Activated CD4-positive, alpha-beta T cell treated with anti-CD3 and anti-CD28 coated beads, Interleukin-2, Interleukin-4, amounts not matched to agents 100 ng/mL and 50 ng/mL, durations not matched to agents 16 hours and 8 hours (primary cell): ENCODE measurements around the gene PTPN2.

ENCODE experiments used
- DNase-seq: peaks from one replicate; pipeline ENCODE4 v3.0.0-alpha.2; 2020; ENCODE audit warnings: low spot score

Gene PTPN2

DNA sequence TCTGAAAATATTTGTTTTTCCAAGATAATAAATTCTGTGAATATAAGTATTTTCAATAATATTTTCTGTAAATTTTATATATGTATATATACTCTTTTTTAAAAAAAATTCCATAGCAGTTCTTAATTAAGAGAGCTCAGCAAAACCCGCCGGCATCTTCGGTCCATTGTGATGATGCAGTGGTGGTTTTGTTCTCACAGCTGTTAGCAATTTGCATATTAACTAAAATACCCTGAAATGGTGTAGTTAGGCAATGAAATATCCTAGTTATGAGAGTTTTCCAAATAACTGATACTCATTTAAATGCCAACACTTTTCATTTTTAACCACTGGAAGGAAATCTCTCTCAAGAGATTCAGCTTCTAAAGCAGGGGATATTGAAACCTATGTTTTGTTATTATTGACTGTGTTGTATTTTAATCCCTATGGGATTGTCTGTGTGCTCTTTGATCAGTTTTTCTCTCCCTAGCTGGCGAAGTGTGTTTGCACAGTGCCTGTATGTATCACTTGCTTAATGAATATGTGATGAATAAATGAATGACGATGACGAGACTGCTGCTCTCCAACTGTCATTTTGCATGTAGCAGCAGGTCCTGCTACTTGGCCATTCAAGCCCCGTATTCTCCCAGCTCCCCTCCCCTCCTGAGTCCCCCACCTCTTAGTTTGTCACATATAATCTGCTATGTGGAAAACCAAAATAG, 138.8 kb downstream of the PTPN2 start:
- no peak for DNase-seq

DNA sequence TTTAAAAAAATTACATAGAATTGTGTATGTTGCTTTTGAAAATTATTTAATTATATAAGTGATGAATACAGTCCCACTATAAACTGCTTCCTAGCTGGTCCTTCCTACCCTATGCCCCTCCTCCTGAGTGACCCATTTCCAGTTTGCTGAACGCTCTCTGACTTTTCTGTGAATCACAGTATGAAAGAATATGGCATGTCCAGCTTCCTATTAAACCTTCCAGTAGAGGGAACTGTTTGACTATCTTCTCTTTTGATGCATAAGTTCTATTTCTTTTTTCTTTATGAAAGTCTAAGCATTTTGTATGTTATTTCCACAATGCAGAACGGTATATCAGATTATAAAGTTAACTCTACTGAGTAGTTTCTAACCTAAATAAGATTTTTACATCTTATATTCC, 139.9 kb downstream of the PTPN2 start:
- DNase-seq: peak; percentile 35

DNA sequence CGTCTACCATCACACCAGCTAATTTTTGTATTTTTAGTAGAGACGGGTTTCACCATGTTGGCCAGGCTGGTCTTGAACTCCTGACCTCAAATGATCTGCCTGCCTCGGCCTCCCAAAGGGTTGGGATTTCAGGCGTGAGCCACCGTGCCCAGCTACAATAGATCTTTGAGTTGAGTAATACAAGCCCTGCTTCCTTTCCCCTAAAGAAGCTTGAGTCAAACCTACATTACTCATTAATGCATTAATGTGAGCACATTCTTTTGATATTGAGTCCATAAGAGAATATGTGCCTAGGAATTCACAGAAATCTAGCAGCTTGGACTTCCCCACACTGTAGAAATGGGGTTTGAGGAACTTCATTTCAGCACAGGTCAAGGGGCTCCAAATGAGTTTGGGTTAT, 141.6 kb downstream of the PTPN2 start:
- no peak for DNase-seq
